Motor neuron (in vitro differentiated cells): ENCODE results near the gene ZMYM2. TPM values are rescaled to one million over a fixed set of nuclear protein-coding genes. Genes with fewer than 3 reads are reported as not detected.

ENCODE experiments used
- ATAC-seq, 8 experiments: fragments of 200-7000 bp; cut with Tn5 transposase; replicated peaks in 6 of 8; 2 replicates each; pipeline ENCODE4 v1.8.0; 2021; ENCODE audit warnings: mild to moderate bottlenecking in 8 of 8, moderate library complexity in 8 of 8
- H3K27ac ChIP-seq, 2 donors: fragments of 250-450 bp; sonication (Bioruptor Pico); 2 replicates each; pipeline ENCODE4 v1.9.0; 2021; ENCODE audit warnings: antibody characterized with exemption in 2 of 2, mild to moderate bottlenecking in 2 of 2, moderate library complexity in 1 of 2
- H3K4me1 ChIP-seq, 2 donors: fragments of 250-450 bp; sonication (Bioruptor Pico); replicated peaks in 1 of 2; 2 replicates each; pipeline ENCODE4 v1.6.1; 2021; ENCODE audit warnings: antibody characterized with exemption in 2 of 2, mild to moderate bottlenecking in 2 of 2, moderate library complexity in 1 of 2
- H3K4me3 ChIP-seq, 5 donors: fragments of 250-450 bp; sonication (Bioruptor Pico); 2 replicates each; pipeline ENCODE4 v1.9.0; 2021; ENCODE audit warnings: antibody characterized with exemption in 5 of 5, mild to moderate bottlenecking in 5 of 5, moderate library complexity in 4 of 5
- WGBS, 10 experiments: fragments of 450-650 bp; shearing (Covaris generic); methylation state at CpG; one replicate each; pipeline ENCODE4 v1.0.0; 2022; 5-methylcytosine and 5-hydroxymethylcytosine counted together
- in situ Hi-C, 9 experiments: fragments of 400-800 bp; cut with MboI; loops; one replicate each; pipeline ENCODE4 v1.15.0; 2021; ENCODE audit warnings: low sequenced_read_pairs in 9 of 9, low pct_unique_long_range_greater_than_20kb in 2 of 9; ENCODE audit not compliant: unreplicated experiment in 9 of 9
- total RNA-seq, 8 experiments: library from RNA; unstranded; fragments of 300-600 nt; gene quantifications; 2 replicates each; pipeline versions ENCODE4 v1.2.3 to v1.2.4, GENCODE V29; 2022

The ZMYM2 gene
- total RNA-seq, 8 experiments from 2014 or later = 45.5 to 97.6 (median 77.7) TPM

DNA sequence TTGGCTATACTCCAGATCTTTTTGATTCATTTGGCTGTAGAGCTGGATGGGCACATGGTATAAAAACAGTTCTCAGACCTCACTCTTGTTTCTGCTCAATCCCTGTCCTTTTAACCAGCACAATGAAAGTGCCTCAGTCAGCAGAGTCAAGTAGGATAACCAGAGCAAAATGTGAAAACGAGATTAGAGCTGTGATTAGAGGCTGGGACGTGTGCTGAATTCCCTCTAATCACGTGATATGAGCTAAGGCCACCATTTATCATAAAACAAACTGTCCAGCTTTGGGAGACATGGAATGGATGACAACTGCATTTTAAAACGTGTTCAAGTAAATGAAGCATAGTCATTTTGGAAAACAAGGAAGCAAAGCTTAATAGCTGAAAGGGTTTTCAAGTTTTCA is 148.2 kb downstream of the ZMYM2 start:
- in situ Hi-C loops = no loop called here
- H3K4me1 ChIP-seq = no peaks in the 10 kb centered on the region
- ATAC-seq = peak in 4 of 8 experiments; percentile 12 to 52 (median 26)
- H3K27ac ChIP-seq = no peak overlapping the region
- 0 to 36% (median 20%) methylated on average over 1 to 4 of the region's 4 CpGs; no CpG with 5 or more reads in 4 of the 10 experiments for WGBS, 10 experiments
- H3K4me3 ChIP-seq = no peak overlapping the region

DNA sequence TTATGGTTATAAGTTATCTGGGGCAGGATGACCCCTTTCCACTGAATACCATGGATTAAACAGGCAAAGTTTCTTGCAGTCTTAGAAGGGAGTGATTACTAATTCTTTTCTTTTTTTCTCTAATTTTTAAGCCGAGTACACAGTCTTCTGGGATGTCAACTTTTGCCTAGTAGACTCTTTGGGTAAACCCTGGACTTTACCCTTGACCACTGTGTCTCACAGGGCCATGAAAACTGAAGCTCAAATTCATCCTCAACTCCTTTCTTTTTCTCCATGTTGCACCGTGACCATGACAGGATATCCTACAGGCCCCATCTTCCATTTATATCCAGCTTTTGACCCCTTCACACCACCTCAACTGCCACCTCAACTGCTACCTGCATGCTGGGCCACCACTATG is 150.5 kb downstream of the ZMYM2 start:
- ATAC-seq = no peak
- no peak overlapping the region for H3K4me3 ChIP-seq
- no peak overlapping the region for H3K27ac ChIP-seq
- in situ Hi-C loops = no loop called here
- H3K4me1 ChIP-seq = no peaks in the 10 kb centered on the region
- 0 to 100% (median 66%) methylated on average over 1 to 2 of the region's 2 CpGs; no CpG with 5 or more reads in 1 of the 10 experiments for WGBS, 10 experiments

DNA sequence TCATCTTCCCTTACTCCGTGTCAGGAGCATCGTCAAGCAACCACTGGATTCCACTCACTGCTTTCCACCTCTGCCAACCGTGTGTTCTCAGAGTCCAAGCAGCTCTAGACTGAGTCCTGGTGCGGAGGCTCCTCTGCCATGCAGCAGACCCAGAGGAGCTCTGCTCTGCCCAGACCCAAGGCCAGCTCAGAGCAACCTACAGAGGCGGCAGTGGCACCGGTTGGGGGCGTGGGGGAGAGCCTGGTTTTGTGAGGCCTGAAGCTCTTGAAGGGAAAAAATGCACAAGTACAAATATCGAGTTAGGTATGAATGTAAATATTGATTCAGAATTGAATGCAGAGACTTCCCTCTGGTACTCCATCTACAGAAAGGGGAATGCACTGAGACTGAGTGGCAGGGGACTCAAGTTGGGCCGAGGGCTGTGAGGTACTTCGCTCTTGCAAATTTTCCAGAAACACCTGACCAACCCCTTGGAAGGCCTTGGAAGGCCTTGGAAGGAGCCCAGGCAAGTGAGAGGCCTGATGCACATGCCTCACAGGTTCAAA is 155.6 kb downstream of the ZMYM2 start:
- Histone ChIP-seq H3K27ac (no peak overlapping the region), H3K4me3 (no peak overlapping the region), H3K4me1 (no peaks in the 10 kb centered on the region)
- ATAC-seq = no peak
- in situ Hi-C loops = no loop called here
- WGBS, 10 experiments = 43 to 100% (median 78%) methylated on average over 2 to 7 of the region's 10 CpGs; no CpG with 5 or more reads in 3 of the 10 experiments

DNA sequence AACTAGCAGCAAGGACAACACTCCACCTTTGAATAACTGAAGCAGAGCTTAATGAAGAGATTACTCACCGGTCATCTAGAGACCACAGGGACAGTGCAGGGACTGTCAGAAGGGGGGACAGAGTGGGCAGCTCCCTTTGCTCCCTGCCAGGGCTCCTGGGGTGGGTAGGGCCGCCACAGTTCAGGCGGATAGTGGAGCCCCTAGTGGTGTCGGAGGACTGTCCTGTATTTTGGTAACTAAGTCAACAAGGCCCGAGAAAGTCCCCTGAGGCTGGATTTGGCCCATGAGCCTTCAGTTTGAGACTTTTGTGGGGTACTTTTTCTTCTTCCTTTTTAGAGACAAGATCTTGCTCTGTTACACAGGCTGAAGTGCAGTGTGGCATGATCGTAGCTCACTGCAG is 157.7 kb downstream of the ZMYM2 start:
- ATAC-seq = no peak
- Histone ChIP-seq H3K27ac (no peak overlapping the region), H3K4me3 (no peak overlapping the region), H3K4me1 (no peaks in the 10 kb centered on the region)
- in situ Hi-C loops = no loop called here
- WGBS, 10 experiments = 47 to 100% (median 100%) methylated on average over 1 to 6 of the region's 6 CpGs; no CpG with 5 or more reads in 2 of the 10 experiments

DNA sequence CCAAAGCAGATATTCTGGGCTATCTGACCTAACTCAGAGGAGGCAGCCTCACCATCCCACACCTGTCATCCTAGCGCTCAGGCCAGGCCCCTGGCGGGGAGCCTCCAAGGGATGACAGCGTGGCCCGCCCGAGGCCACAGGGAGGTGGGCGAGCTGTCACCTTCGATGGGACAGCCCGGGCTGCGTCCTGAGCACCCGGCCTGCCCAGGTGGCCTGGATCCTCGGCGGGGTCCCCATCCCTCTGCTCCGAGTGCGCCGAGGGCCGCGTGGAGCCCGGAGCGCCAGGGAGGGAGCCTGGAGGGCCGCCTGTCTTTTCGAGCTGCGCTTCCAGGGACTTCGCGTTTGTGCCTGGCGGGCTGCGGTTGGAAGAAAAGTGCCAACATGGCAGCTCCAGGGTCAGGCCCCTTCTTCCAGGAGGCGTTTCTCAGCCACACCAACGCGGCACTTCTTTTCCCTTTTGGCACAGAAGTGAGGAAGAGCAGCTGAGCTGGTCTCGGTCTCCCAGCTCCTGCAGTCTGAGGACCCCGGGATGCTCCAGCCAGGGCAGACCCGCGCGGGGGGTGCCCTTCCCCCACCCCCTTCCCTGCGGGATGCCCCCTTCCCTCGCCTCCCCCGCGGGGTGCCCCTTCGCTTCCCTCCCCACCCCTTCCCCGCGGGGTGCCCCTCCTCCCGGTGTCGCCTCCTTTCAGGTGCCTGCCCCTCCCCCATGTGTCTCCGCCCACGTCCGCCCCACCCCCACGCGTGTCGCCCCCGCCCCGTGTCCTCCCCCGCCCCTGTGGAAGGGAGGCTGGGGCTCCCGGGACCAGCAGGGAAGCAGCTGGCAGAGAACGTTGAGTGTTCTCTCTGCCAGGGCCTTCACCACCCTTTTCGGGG is 160.0 kb downstream of the ZMYM2 start:
- in situ Hi-C loops = no loop called here
- Histone ChIP-seq H3K4me1 (no peaks in the 10 kb centered on the region), H3K4me3 (peak overlapping the region in 4 of 5 donors; percentile 15 to 32 (median 28)), H3K27ac (peak overlapping the region in 1 of 2 donors; percentile 6)
- ATAC-seq = peak; percentile 34 to 76 (median 70)
- 0 to 57% (median 50%) methylated on average over 2 to 6 of the region's 55 CpGs; no CpG with 5 or more reads in 7 of the 10 experiments for WGBS, 10 experiments

DNA sequence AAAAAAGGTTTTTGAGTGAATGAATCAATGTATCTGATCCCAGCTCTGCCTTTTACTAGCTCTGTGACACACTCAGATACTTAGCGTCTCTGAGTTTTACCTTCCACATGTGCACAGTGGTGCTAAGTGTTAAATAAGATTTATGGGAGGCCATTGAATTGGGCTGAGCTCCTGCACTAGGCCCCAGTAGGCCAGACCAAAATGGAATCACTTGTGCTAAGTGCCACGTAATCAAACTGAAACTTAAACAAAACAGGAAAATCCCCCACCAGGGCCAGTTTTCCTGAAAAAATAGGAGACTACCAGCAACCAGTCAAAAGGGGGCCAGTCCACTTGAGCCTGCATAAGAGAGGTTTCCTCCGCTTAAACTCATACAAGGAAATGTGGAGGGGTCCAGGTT is 161.4 kb downstream of the ZMYM2 start:
- Histone ChIP-seq H3K4me1 (no peaks in the 10 kb centered on the region), H3K4me3 (no peak overlapping the region), H3K27ac (no peak overlapping the region)
- 33 to 100% (median 95%) methylated on average over 1 to 3 of the region's 3 CpGs; no CpG with 5 or more reads in 3 of the 10 experiments for WGBS, 10 experiments
- ATAC-seq = no peak
- in situ Hi-C loops = no loop called here

DNA sequence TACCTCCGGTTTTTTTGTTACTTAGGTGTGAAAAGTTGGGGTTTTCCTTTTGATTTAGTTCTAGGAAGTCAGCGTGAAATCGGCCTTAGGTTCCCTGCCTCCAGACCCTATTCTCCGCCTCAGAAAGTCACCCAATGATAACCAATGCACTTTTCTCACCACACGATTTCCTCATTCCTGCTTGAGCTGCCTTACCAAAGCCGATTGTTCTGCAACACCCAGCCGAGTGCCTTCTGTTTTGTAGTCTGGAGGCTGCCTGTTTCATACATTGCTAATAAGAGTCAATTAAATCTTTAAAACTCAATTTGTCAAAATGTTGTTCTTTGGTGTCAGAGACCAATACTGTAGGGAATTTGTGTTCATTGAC is 162.6 kb downstream of the ZMYM2 start:
- Histone ChIP-seq H3K4me3 (no peak overlapping the region), H3K27ac (no peak overlapping the region), H3K4me1 (no peaks in the 10 kb centered on the region)
- ATAC-seq = no peak
- in situ Hi-C loops = no loop called here
- 6 to 100% (median 62%) methylated on average over 1 to 6 of the region's 7 CpGs; no CpG with 5 or more reads in 2 of the 10 experiments for WGBS, 10 experiments

DNA sequence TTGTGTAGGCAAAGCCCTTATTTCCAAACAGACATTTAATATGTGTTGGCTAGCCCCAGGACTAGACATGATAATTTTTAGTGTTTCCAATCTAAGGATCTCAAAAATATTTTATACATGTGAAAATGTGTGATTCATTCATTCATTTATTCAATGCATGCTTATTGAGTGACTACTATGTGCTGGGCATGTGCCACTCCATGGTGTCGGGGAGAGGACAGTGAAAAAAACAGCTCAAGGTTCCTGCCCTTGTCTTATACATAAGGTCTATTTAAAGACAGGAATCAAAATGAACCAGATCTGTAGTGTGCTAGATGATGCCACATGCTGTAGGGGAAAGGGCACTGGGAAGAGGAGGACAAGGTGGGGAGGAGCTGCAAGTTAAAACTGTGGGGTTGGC is 165.8 kb downstream of the ZMYM2 start:
- Histone ChIP-seq H3K4me1 (peaks cover 0 to 4% of the 10 kb centered on the region in 2 donors), H3K4me3 (no peak overlapping the region), H3K27ac (no peak overlapping the region)
- no peak for ATAC-seq
- 0 to 100% (median 63%) methylated on average over 1 of the region's 1 CpG; no CpG with 5 or more reads in 5 of the 10 experiments for WGBS, 10 experiments
- in situ Hi-C loops = no loop called here

DNA sequence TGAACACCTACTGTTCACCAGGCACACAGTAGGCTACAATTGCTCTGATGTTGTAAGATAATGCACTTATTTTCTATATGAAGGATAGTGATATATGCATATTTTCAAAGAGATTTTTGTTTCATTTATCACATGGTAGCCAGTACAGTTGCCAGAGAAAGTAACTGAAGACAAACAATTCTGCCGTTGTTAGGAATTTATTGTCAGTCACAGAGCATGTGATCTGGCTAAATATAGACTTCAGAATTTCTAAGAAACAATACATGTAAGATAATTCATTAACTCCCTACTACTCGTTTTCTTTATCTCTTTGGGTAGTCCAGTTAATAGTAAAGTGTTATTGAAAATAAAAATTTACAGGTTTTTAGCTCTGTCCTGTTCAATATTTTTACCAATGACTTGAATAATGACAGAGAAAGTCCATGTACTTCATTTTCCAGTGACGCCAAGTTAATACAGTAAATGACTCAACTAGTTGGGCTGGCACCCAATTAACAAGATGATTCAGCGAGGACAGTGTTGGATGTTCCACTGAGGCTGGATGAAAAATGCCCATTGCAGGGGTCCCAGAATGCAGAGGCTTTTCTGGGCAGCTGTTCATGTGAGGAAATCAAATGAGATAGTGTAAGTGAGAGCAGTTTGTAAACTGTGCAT is 166.7 kb downstream of the ZMYM2 start:
- Histone ChIP-seq H3K4me3 (no peak overlapping the region), H3K4me1 (peaks cover 0 to 4% of the 10 kb centered on the region in 2 donors), H3K27ac (no peak overlapping the region)
- in situ Hi-C loops = no loop called here
- WGBS, 10 experiments = 0 to 58% (median 43%) methylated on average over 2 to 4 of the region's 4 CpGs
- peak in 1 of 8 experiments; percentile 7 for ATAC-seq

DNA sequence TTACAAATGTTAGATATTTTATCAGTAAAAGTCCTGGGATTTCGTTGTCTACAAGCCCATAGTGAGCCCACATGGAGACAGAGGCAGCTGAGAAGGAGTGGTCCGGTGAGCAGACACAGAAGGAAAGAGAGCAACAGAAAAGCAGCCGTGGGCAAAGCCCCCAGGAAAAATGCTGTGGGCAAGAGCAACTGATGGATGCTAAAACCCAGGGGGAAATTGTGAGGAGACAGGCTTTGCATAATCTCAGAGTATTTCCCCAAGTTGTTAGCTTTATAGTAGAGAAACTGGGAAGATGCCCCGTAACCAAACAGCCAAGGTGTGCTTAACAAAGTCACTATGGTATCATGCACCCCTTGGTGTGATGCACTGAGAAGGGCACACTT is 167.2 kb downstream of the ZMYM2 start:
- in situ Hi-C loops = no loop called here
- H3K4me3 ChIP-seq = no peak overlapping the region
- H3K27ac ChIP-seq = no peak overlapping the region

DNA sequence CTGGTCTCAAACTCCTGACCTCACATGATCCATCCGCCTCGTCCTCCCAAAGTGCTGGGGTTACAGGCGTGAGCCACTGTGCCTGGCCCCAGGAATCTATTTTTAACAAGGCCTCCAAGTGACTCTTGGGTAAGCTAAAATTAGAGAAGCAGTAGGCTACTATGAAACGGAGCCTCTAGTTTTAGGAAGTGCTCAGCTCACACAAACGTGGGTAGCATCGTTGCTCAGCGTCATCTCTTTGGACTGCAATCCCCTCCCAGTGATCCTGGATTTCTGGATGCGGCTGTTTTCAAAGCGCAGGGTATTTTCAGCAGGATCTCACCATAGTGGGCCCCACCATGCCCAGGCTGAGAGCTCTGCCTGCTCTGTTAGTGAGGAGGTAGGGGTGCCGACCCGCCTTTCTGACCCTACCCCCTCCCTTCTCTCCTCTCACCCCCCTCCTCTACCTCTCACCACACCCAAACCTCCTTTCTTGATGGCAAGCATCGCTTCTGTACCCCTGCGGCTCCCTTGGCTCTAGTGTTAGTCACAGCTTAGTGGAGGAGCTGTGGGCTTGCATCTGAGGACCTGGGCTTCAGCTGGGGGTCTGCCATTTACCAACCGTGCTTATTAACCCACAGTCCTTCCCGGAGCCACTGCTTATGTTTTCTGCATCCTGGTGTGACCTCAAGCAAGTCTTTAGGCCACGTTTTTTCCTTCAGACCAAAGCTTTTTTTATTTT is 168.2 kb downstream of the ZMYM2 start:
- WGBS, 10 experiments = 72 to 100% (median 83%) methylated on average over 1 to 12 of the region's 16 CpGs; no CpG with 5 or more reads in 2 of the 10 experiments
- H3K4me1 ChIP-seq = peaks cover 0 to 4% of the 10 kb centered on the region in 2 donors
- H3K4me3 ChIP-seq = no peak overlapping the region
- in situ Hi-C loops = no loop called here
- ATAC-seq = no peak
- H3K27ac ChIP-seq = no peak overlapping the region

More for the DNA sequence above, 167.2 kb downstream of the ZMYM2 start:
- peaks cover 0 to 4% of the 10 kb centered on the region in 2 donors for H3K4me1 ChIP-seq
- 22 to 100% (median 66%) methylated on average over 2 to 4 of the region's 4 CpGs; no CpG with 5 or more reads in 3 of the 10 experiments for WGBS, 10 experiments
- no peak for ATAC-seq

DNA sequence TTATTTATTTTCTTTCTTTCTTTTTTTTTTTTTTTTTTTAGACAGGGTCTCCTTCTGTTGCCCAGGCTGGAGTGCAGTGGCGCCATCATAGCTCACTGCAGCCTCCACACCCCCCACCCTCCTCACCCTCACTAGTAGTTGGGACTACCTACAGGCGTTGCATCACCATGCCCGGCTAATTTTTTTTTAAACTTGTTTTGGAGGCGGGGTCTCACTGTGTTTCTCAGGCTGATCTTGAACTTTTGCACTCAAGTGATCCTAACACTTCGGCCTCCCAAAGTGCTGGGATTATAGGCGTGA is 168.7 kb downstream of the ZMYM2 start:
- peak in 5 of 8 experiments; percentile 1 to 8 (median 2) for ATAC-seq
- in situ Hi-C loops = no loop called here
- WGBS, 10 experiments = 8 to 77% (median 60%) methylated on average over 1 to 6 of the region's 6 CpGs; no CpG with 5 or more reads in 3 of the 10 experiments
- H3K27ac ChIP-seq = no peak overlapping the region
- peaks cover 0 to 4% of the 10 kb centered on the region in 2 donors for H3K4me1 ChIP-seq
- H3K4me3 ChIP-seq = peak overlapping the region in 1 of 5 donors; percentile 40
